Measurements from ENCODE around the gene LMO7. TPM values are rescaled to one million over a fixed set of nuclear protein-coding genes. Genes with fewer than 3 reads are reported as not detected.
"Not testable (repeated sequence)": the region's sequence is repeated elsewhere in the genome, so short reads cannot be mapped to it uniquely, and the experiment has no call there.

The LMO7 gene
- total and polyA plus RNA-seq, 4 donors: 75.9 to 679 (median 214) TPM

- Histone ChIP-seq H3K4me3 (no peak overlapping the region), H3K9ac (ENCODE audit: insufficient read depth in 1 of 2, low read length in 2 of 2) (no peak overlapping the region), H3K27ac (ENCODE audit: low read depth in 1 of 2, low read length in 1 of 2) (no peak overlapping the region), H3K4me1 (ENCODE audit: control insufficient read depth in 5 of 5, insufficient read depth in 5 of 5, low read length in 5 of 5) (peaks cover 0 to 11% (median 0%) of the 10 kb centered on the region in 5 donors), H3K36me3 (ENCODE audit: control insufficient read depth in 4 of 4, insufficient read depth in 4 of 4, low read length in 4 of 4) (peaks cover 0 to 2% (median 0%) of the 10 kb centered on the region in 4 donors), H3K9me3 (ENCODE audit: control insufficient read depth in 4 of 4, insufficient read depth in 3 of 4, low read length in 3 of 4) (no peaks in the 10 kb centered on the region), H3K27me3 (ENCODE audit: control insufficient read depth in 3 of 3, insufficient read depth in 3 of 3, low read length in 2 of 3) (no peaks in the 10 kb centered on the region)
- WGBS, 2 donors: 74 to 85% methylated on average over 1 of the region's 1 CpG
- DNase-seq: no peak
- ATAC-seq (ENCODE audit: insufficient read depth, low FRiP score): no peak
- TF ChIP-seq CTCF (IDR thresholded peaks at IDR 0.05; ENCODE audit: control extremely low read depth, extremely low read depth): no peak
Measured at GRCh38 chr13:75774176-75774575, 138.0 kb downstream of the LMO7 start.

- Histone ChIP-seq H3K9ac (ENCODE audit: insufficient read depth in 1 of 2, low read length in 2 of 2) (no peak overlapping the region), H3K4me3 (no peak overlapping the region), H3K36me3 (ENCODE audit: control insufficient read depth in 4 of 4, insufficient read depth in 4 of 4, low read length in 4 of 4) (peaks cover 0 to 2% (median 0%) of the 10 kb centered on the region in 4 donors), H3K27me3 (ENCODE audit: control insufficient read depth in 3 of 3, insufficient read depth in 3 of 3, low read length in 2 of 3) (no peaks in the 10 kb centered on the region), H3K9me3 (ENCODE audit: control insufficient read depth in 4 of 4, insufficient read depth in 3 of 4, low read length in 3 of 4) (peaks cover 0 to 3% (median 0%) of the 10 kb centered on the region in 4 donors), H3K27ac (ENCODE audit: low read depth in 1 of 2, low read length in 1 of 2) (peak overlapping the region in 1 of 2 donors; percentile 66), H3K4me1 (ENCODE audit: control insufficient read depth in 5 of 5, insufficient read depth in 5 of 5, low read length in 5 of 5) (peaks cover 0 to 2% (median 0%) of the 10 kb centered on the region in 5 donors)
- TF ChIP-seq CTCF (IDR thresholded peaks at IDR 0.05; ENCODE audit: control extremely low read depth, extremely low read depth): no peak
- ATAC-seq (ENCODE audit: insufficient read depth, low FRiP score) (no peak), DNase-seq (no peak)
- WGBS, 2 donors: 76 to 80% methylated on average over 3 of the region's 3 CpGs
Measured at GRCh38 chr13:75776550-75776949, 140.4 kb downstream of the LMO7 start.

GRCh38 chr13:75779393-75779792, 143.3 kb downstream of the LMO7 start:
- Histone ChIP-seq H3K27ac (ENCODE audit: low read depth in 1 of 2, low read length in 1 of 2) (no peak overlapping the region), H3K4me1 (ENCODE audit: control insufficient read depth in 5 of 5, insufficient read depth in 5 of 5, low read length in 5 of 5) (peaks cover 0 to 8% (median 2%) of the 10 kb centered on the region in 5 donors), H3K9ac (ENCODE audit: insufficient read depth in 1 of 2, low read length in 2 of 2) (no peak overlapping the region), H3K4me3 (no peak overlapping the region), H3K27me3 (ENCODE audit: control insufficient read depth in 3 of 3, insufficient read depth in 3 of 3, low read length in 2 of 3) (no peaks in the 10 kb centered on the region), H3K36me3 (ENCODE audit: control insufficient read depth in 4 of 4, insufficient read depth in 4 of 4, low read length in 4 of 4) (peaks cover 0 to 3% (median 0%) of the 10 kb centered on the region in 4 donors), H3K9me3 (ENCODE audit: control insufficient read depth in 4 of 4, insufficient read depth in 3 of 4, low read length in 3 of 4) (peaks cover 0 to 3% (median 0%) of the 10 kb centered on the region in 4 donors)
- ATAC-seq (ENCODE audit: insufficient read depth, low FRiP score) (no peak), DNase-seq (no peak)
- 83 to 91% methylated on average over 3 of the region's 3 CpGs for WGBS, 2 donors
- no peak for TF ChIP-seq CTCF (IDR thresholded peaks at IDR 0.05; ENCODE audit: control extremely low read depth, extremely low read depth)

- ATAC-seq (ENCODE audit: insufficient read depth, low FRiP score); H3K27me3 ChIP-seq (ENCODE audit: control insufficient read depth in 3 of 3, insufficient read depth in 3 of 3, low read length in 2 of 3); H3K9me3 ChIP-seq (ENCODE audit: control insufficient read depth in 4 of 4, insufficient read depth in 3 of 4, low read length in 3 of 4); DNase-seq; H3K36me3 ChIP-seq (ENCODE audit: control insufficient read depth in 4 of 4, insufficient read depth in 4 of 4, low read length in 4 of 4); H3K4me1 ChIP-seq (ENCODE audit: control insufficient read depth in 5 of 5, insufficient read depth in 5 of 5, low read length in 5 of 5); H3K27ac ChIP-seq (ENCODE audit: low read depth in 1 of 2, low read length in 1 of 2); H3K9ac ChIP-seq (ENCODE audit: insufficient read depth in 1 of 2, low read length in 2 of 2); H3K4me3 ChIP-seq: not testable (repeated sequence)
- 82 to 93% methylated on average over 5 of the region's 5 CpGs for WGBS, 2 donors
Measured at GRCh38 chr13:75780103-75780502, 144.0 kb downstream of the LMO7 start.

All from lung (tissue), 12 donors.